HEK293 (cell line): ENCODE data around the gene FAM43A.

ENCODE experiments used
- CTCF ChIA-PET: fragments of 350-600 bp; formaldehyde crosslinking; extraction: SDS; loops from one replicate; lab custom pipeline; 2021; ENCODE audit warnings: antibody characterized with exemption; lab: Yijun Ruan, JAX
- POLR2A ChIA-PET: fragments of 300-600 bp; formaldehyde crosslinking; extraction: SDS; loops from one replicate; lab custom pipeline; 2020; ENCODE audit warnings: antibody characterized with exemption, inconsistent platforms; lab: Yijun Ruan, JAX
- H3K27ac ChIP-seq: fragments of 200-500 bp; sonication (Bioruptor generic); 2 replicates; pipeline ENCODE4 v1.5.1; 2014; ENCODE audit warnings: low read depth, low read length, control low read depth, inconsistent platforms; ENCODE audit errors: extremely low read depth
- H3K36me3 ChIP-seq, 2 experiments: fragments of 200-500 bp in 1 of 2; sonication (Bioruptor generic) in 1 of 2; 1 replicate in 1 of 2; 2 replicates in 1 of 2; pipeline ENCODE4 v1.5.1; 2014 to 2017; ENCODE audit warnings: inconsistent platforms in 2 of 2, low read length in 2 of 2; ENCODE audit not compliant: control insufficient read depth in 2 of 2, insufficient read depth in 1 of 2
- H3K4me1 ChIP-seq: fragments of 200-500 bp; sonication (Bioruptor generic); 2 replicates; pipeline ENCODE4 v1.5.1; 2014; ENCODE audit warnings: mild to moderate bottlenecking, low read length, inconsistent platforms; ENCODE audit not compliant: control insufficient read depth, insufficient read depth
- H3K4me3 ChIP-seq: 2 replicates; pipeline ENCODE4 v1.5.1; 2011; ENCODE audit warnings: low read depth, mild to moderate bottlenecking, control low read depth, low read length, moderate library complexity
- H3K9me3 ChIP-seq: fragments of 200-500 bp; sonication (Bioruptor generic); 2 replicates; pipeline ENCODE4 v1.5.1; 2014; ENCODE audit warnings: low read depth, low read length, inconsistent platforms; ENCODE audit not compliant: control insufficient read depth, insufficient read depth
- MZF1 ChIP-seq: fragments of 450-650 bp; formaldehyde crosslinking; IDR thresholded peaks from 2 replicates; pipeline ENCODE4 v1.5.1; 2017; ENCODE audit warnings: missing biosample characterization, missing genetic modification characterization, borderline replicate concordance
- RBAK ChIP-seq: fragments of 450-650 bp; formaldehyde crosslinking; IDR thresholded peaks from 2 replicates; pipeline ENCODE4 v1.5.1; 2016; ENCODE audit warnings: missing biosample characterization, missing genetic modification characterization
- TSHZ1 ChIP-seq: fragments of 450-650 bp; formaldehyde crosslinking; IDR thresholded peaks from 2 replicates; pipeline ENCODE4 v1.5.1; 2016; ENCODE audit warnings: missing biosample characterization, missing genetic modification characterization, borderline replicate concordance
- YY2 ChIP-seq: fragments of 450-650 bp; formaldehyde crosslinking; IDR thresholded peaks from 2 replicates; pipeline ENCODE4 v1.5.1; 2016; ENCODE audit warnings: missing biosample characterization, missing genetic modification characterization
- ZBTB17 ChIP-seq: fragments of 450-650 bp; formaldehyde crosslinking; IDR thresholded peaks from 2 replicates; pipeline ENCODE4 v1.5.1; 2016; ENCODE audit warnings: missing biosample characterization, missing genetic modification characterization
- ZBTB8A ChIP-seq: fragments of 450-650 bp; formaldehyde crosslinking; IDR thresholded peaks from 2 replicates; pipeline ENCODE4 v1.5.1; 2016; ENCODE audit warnings: missing biosample characterization, missing genetic modification characterization
- ZFHX2 ChIP-seq: fragments of 450-650 bp; formaldehyde crosslinking; conservative IDR thresholded peaks from 2 replicates; pipeline ENCODE4 v1.5.1; 2016; ENCODE audit warnings: missing biosample characterization, missing genetic modification characterization
- ZNF335 ChIP-seq: fragments of 450-650 bp; formaldehyde crosslinking; conservative IDR thresholded peaks from 2 replicates; pipeline ENCODE4 v1.5.1; 2016; ENCODE audit warnings: missing biosample characterization, missing genetic modification characterization
- ZNF366 ChIP-seq: fragments of 450-650 bp; formaldehyde crosslinking; conservative IDR thresholded peaks from 2 replicates; pipeline ENCODE4 v1.5.1; 2016; ENCODE audit warnings: missing biosample characterization, missing genetic modification characterization
- ZNF558 ChIP-seq: fragments of 450-650 bp; formaldehyde crosslinking; IDR thresholded peaks from 2 replicates; pipeline ENCODE4 v1.5.1; 2016; ENCODE audit warnings: missing biosample characterization, missing genetic modification characterization
- ZNF660 ChIP-seq: fragments of 450-650 bp; IDR thresholded peaks from 2 replicates; pipeline ENCODE4 v1.5.1; 2018; ENCODE audit warnings: missing biosample characterization, mild to moderate bottlenecking, missing genetic modification characterization
- TF ChIP-seq, protein P1 (sequence below): fragments of 450-650 bp; formaldehyde crosslinking; IDR thresholded peaks from 2 replicates; pipeline ENCODE4 v1.5.1; 2017; ENCODE audit warnings: missing biosample characterization, missing genetic modification characterization
- TF ChIP-seq, protein P2 (sequence below): fragments of 450-650 bp; formaldehyde crosslinking; IDR thresholded peaks from 2 replicates; pipeline ENCODE4 v1.5.1; 2016; ENCODE audit warnings: missing biosample characterization, missing genetic modification characterization

Gene FAM43A

GRCh38 chr3:194689493-194689944 is 3.8 kb downstream of the FAM43A start:
- peaks cover 0 to 8% of the 10 kb centered on the region in 2 experiments; a peak in 1 of 3 replicates for H3K36me3 ChIP-seq
- TF ChIP-seq ZBTB8A (tag by site-specific recombination) (peak; percentile 48; the same call in 1 of the 2 replicates), YY2 (no peak), ZFHX2 (tag by site-specific recombination) (0 out of 2 replicates have a peak, but pooled peaks have one; percentile 44)
- H3K9me3 ChIP-seq = no peaks in the 10 kb centered on the region
- POLR2A ChIA-PET = interaction anchor here (0.7 kb wide), 1 partner anchor 163 kb away, joined by 3 read pairs; no protein-coding TSS in a partner anchor
- H3K27ac ChIP-seq = no peak overlapping the region
- H3K4me3 ChIP-seq = no peak overlapping the region
- CTCF ChIA-PET = interaction anchor here (0.7 kb wide), 1 partner anchor 176 kb away, joined by 3 read pairs; no protein-coding TSS in a partner anchor
- 0 out of 2 replicates have a peak, but pooled peaks cover 4% of the 10 kb centered on the region for H3K4me1 ChIP-seq

DNA sequence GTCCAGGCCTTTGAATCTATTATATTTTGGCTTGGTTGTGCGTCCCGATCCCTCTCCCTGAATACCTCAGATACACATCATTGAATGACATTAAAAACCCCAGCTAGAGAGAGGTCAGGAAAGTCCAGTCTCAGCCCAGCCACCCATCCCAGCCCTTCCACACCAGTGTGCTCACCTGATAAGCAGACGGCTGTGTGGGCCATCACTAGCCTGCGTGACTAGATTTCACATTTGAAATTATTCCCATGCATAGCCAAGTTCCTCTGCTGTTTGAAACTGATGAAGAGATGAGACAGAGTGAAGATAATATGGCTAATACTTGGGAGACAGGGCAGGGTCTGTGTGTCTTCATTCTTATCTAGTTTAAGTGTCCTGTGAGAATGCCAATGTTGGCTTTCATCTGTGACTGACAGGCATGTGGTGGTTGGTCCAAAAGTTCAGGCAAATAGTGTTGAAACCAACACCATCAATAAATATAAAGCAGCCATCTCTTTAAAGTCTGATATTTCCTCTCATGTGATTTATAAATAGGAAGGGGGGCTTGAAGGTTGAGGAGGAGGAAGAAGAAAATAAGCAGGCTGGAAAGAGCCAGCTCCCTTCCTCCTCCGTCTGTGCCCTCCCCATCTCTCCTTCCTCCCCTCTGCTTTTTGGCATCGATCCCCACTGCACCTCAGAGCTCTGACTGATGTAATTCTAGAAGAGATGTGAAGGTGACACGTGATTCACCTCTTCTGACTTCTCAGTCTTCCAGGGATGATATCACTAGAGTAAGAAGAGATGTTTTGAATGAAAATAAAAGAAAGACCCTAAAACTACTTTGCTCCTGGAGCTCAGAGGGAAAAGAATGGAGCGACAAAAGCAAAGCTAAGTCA is 5.1 kb downstream of the FAM43A start:
- peak; percentile 80 for TF ChIP-seq ZNF660
- peak; percentile 83 for TF ChIP-seq ZNF558
- TF ChIP-seq, protein P1, sequence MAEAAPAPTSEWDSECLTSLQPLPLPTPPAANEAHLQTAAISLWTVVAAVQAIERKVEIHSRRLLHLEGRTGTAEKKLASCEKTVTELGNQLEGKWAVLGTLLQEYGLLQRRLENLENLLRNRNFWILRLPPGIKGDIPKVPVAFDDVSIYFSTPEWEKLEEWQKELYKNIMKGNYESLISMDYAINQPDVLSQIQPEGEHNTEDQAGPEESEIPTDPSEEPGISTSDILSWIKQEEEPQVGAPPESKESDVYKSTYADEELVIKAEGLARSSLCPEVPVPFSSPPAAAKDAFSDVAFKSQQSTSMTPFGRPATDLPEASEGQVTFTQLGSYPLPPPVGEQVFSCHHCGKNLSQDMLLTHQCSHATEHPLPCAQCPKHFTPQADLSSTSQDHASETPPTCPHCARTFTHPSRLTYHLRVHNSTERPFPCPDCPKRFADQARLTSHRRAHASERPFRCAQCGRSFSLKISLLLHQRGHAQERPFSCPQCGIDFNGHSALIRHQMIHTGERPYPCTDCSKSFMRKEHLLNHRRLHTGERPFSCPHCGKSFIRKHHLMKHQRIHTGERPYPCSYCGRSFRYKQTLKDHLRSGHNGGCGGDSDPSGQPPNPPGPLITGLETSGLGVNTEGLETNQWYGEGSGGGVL = peak; percentile 91
- peak; percentile 89 for TF ChIP-seq MZF1 (tag by site-specific recombination)
- TF ChIP-seq, protein P2, sequence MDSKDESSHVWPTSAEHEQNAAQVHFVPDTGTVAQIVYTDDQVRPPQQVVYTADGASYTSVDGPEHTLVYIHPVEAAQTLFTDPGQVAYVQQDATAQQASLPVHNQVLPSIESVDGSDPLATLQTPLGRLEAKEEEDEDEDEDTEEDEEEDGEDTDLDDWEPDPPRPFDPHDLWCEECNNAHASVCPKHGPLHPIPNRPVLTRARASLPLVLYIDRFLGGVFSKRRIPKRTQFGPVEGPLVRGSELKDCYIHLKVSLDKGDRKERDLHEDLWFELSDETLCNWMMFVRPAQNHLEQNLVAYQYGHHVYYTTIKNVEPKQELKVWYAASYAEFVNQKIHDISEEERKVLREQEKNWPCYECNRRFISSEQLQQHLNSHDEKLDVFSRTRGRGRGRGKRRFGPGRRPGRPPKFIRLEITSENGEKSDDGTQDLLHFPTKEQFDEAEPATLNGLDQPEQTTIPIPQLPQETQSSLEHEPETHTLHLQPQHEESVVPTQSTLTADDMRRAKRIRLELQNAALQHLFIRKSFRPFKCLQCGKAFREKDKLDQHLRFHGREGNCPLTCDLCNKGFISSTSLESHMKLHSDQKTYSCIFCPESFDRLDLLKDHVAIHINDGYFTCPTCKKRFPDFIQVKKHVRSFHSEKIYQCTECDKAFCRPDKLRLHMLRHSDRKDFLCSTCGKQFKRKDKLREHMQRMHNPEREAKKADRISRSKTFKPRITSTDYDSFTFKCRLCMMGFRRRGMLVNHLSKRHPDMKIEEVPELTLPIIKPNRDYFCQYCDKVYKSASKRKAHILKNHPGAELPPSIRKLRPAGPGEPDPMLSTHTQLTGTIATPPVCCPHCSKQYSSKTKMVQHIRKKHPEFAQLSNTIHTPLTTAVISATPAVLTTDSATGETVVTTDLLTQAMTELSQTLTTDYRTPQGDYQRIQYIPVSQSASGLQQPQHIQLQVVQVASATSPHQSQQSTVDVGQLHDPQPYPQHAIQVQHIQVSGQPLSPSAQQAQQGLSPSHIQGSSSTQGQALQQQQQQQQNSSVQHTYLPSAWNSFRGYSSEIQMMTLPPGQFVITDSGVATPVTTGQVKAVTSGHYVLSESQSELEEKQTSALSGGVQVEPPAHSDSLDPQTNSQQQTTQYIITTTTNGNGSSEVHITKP (tag by site-specific recombination) = peak; percentile 49
- peak; percentile 65; the same call in 1 of the 2 replicates for TF ChIP-seq ZBTB17 (tag by site-specific recombination)
- 0 out of 2 replicates have a peak, but pooled peaks have one; percentile 31 for TF ChIP-seq ZNF366 (tag by site-specific recombination)
- TF ChIP-seq ZNF335 (tag by site-specific recombination) = peak; percentile 79
- no peak for TF ChIP-seq YY2
- no peak for TF ChIP-seq RBAK (tag by site-specific recombination)
- no peak for TF ChIP-seq TSHZ1 (tag by site-specific recombination)
- H3K4me3 ChIP-seq = no peak overlapping the region
- ChIA-PET CTCF (interaction anchor here (0.6 kb wide), 1 partner anchor 1171 kb away, joined by 5 read pairs; no protein-coding TSS in a partner anchor), POLR2A (interaction anchor here (0.6 to 1.0 kb wide), 3 partner anchors 16 to 201 kb away, joined by 3 read pairs; partner anchors contain the start of gene LSG1)
- no peak overlapping the region for H3K27ac ChIP-seq
- H3K4me1 ChIP-seq = 0 out of 2 replicates have a peak, but pooled peaks cover 4% of the 10 kb centered on the region
- no peaks in the 10 kb centered on the region for H3K9me3 ChIP-seq
- H3K36me3 ChIP-seq = peaks cover 0 to 8% of the 10 kb centered on the region in 2 experiments; a peak in 1 of 3 replicates
